Measurements from ENCODE around the gene CNTN6.

CNTN6 gene

DNA sequence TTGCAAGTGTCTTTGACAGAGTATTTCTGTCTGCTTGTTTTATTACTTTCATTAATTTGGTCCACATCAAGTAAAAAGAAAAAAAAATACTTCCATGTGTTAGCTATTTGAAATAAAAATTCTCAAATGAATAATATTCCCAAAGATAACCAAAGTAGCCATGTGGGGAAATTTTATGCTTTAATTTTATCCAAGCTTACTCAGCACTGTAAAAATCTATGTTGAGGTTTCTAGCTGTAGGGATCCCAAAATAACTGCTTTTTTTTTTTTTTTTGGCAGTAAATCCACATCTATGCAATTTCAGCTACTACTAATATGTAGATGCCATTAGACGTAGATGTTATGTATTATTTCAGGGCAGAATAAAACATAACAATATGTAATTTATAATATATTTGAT, 35.4 kb upstream of the CNTN6 start:
- Histone ChIP-seq H3K27me3 (ENCODE audit: control insufficient read depth in 3 of 3, insufficient read depth in 3 of 3, low read depth in 1 of 3, low read length in 3 of 3) (no peaks in the 10 kb centered on the region), H3K9ac (ENCODE audit: low read depth, low read length, poor library complexity) (no peak overlapping the region)

DNA sequence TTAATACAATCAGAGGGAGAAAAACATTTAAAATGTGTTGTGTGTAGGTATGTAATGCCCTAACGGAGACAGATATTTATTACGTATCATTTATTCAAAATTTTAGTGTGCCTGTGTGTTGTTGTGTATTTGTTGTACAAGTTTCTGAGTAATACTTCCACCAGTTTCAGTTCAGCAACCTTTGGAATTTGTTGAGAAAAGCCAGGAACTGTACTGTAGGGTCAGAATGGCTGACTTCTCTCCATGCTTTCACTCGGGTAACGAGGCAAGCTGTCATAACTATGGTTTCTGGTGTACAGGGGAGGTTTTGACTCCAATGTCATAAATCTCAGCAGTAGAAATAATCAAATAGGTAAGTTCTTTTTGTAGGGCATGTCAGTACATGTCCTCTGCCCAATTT, 23.8 kb upstream of the CNTN6 start:
- no peaks in the 10 kb centered on the region for H3K27me3 ChIP-seq (ENCODE audit: control insufficient read depth in 3 of 3, insufficient read depth in 3 of 3, low read depth in 1 of 3, low read length in 3 of 3)
- H3K4me3 ChIP-seq (ENCODE audit: low read length in 2 of 2): no peak overlapping the region
- no peak overlapping the region for H2AFZ ChIP-seq (ENCODE audit: low read length)
- no peak overlapping the region for H3K4ac ChIP-seq (ENCODE audit: low read length)
- H2BK12ac ChIP-seq (ENCODE audit: low read length): no peak overlapping the region
- no peaks in the 10 kb centered on the region for H3K79me1 ChIP-seq (ENCODE audit: low read depth, low read length)
- no peak overlapping the region for H2BK120ac ChIP-seq (ENCODE audit: low read depth, low read length)
- H3K4me2 ChIP-seq (ENCODE audit: insufficient read depth, low read length, poor library complexity, severe bottlenecking): no peak overlapping the region
- H3K23ac ChIP-seq (ENCODE audit: low read depth, low read length, poor library complexity): no peak overlapping the region
- no peak overlapping the region for H4K8ac ChIP-seq (ENCODE audit: low read depth, low read length)
- DNase-seq (ENCODE audit: low spot score): no peak
- no peak overlapping the region for H3K14ac ChIP-seq (ENCODE audit: low read length)
- no peaks in the 10 kb centered on the region for H3K9me3 ChIP-seq (replicated peaks in 1 of 2; ENCODE audit: control insufficient read depth in 2 of 2, insufficient read depth in 1 of 2, low read depth in 1 of 2, low read length in 2 of 2)
- no peak overlapping the region for H2AK5ac ChIP-seq (ENCODE audit: low read depth, low read length)
- no peaks in the 10 kb centered on the region for H3K4me1 ChIP-seq (ENCODE audit: control insufficient read depth in 2 of 2, insufficient read depth in 1 of 2, low read depth in 1 of 2, low read length in 2 of 2)
- no CpG with 5 or more reads among the region's 4 CpGs for WGBS, 2 donors (ENCODE audit: extremely low coverage in 2 of 2, insufficient read length in 2 of 2, insufficient replicate concordance in 1 of 2)
- H2BK15ac ChIP-seq (ENCODE audit: low read length): no peak overlapping the region
- no peak overlapping the region for H2BK5ac ChIP-seq (ENCODE audit: low read length)
- no peak overlapping the region for H3K18ac ChIP-seq (ENCODE audit: low read length)
- H3K9ac ChIP-seq (ENCODE audit: low read depth, low read length, poor library complexity): no peak overlapping the region
- H3K36me3 ChIP-seq (replicated peaks in 1 of 2; ENCODE audit: control insufficient read depth in 2 of 2, insufficient read depth in 2 of 2, low read length in 2 of 2): no peaks in the 10 kb centered on the region
- H4K91ac ChIP-seq (ENCODE audit: low read depth, low read length, poor library complexity): no peak overlapping the region
- H3K27ac ChIP-seq (replicated peaks; ENCODE audit: low read length): no peak overlapping the region

More for the DNA sequence above, 35.4 kb upstream of the CNTN6 start:
- H3K14ac ChIP-seq (ENCODE audit: low read length): no peak overlapping the region
- H4K91ac ChIP-seq (ENCODE audit: low read depth, low read length, poor library complexity): no peak overlapping the region
- H3K4ac ChIP-seq (ENCODE audit: low read length): no peak overlapping the region
- H3K4me2 ChIP-seq (ENCODE audit: insufficient read depth, low read length, poor library complexity, severe bottlenecking): no peak overlapping the region
- H3K9me3 ChIP-seq (replicated peaks in 1 of 2; ENCODE audit: control insufficient read depth in 2 of 2, insufficient read depth in 1 of 2, low read depth in 1 of 2, low read length in 2 of 2): no peaks in the 10 kb centered on the region
- no peaks in the 10 kb centered on the region for H3K36me3 ChIP-seq (replicated peaks in 1 of 2; ENCODE audit: control insufficient read depth in 2 of 2, insufficient read depth in 2 of 2, low read length in 2 of 2)
- H3K27ac ChIP-seq (replicated peaks; ENCODE audit: low read length): no peak overlapping the region
- H2AFZ ChIP-seq (ENCODE audit: low read length): no peak overlapping the region
- no peak overlapping the region for H2BK15ac ChIP-seq (ENCODE audit: low read length)
- H2AK5ac ChIP-seq (ENCODE audit: low read depth, low read length): no peak overlapping the region
- H3K23ac ChIP-seq (ENCODE audit: low read depth, low read length, poor library complexity): no peak overlapping the region
- H3K18ac ChIP-seq (ENCODE audit: low read length): no peak overlapping the region
- no peak overlapping the region for H4K8ac ChIP-seq (ENCODE audit: low read depth, low read length)
- H3K4me3 ChIP-seq (ENCODE audit: low read length in 2 of 2): no peak overlapping the region
- H2BK120ac ChIP-seq (ENCODE audit: low read depth, low read length): no peak overlapping the region
- no peak overlapping the region for H2BK5ac ChIP-seq (ENCODE audit: low read length)
- H3K79me1 ChIP-seq (ENCODE audit: low read depth, low read length): no peaks in the 10 kb centered on the region
- DNase-seq (ENCODE audit: low spot score): no peak
- WGBS, 2 donors (ENCODE audit: extremely low coverage in 2 of 2, insufficient read length in 2 of 2, insufficient replicate concordance in 1 of 2): no CpG with 5 or more reads among the region's 1 CpG
- H2BK12ac ChIP-seq (ENCODE audit: low read length): no peak overlapping the region
- no peaks in the 10 kb centered on the region for H3K4me1 ChIP-seq (ENCODE audit: control insufficient read depth in 2 of 2, insufficient read depth in 1 of 2, low read depth in 1 of 2, low read length in 2 of 2)

DNA sequence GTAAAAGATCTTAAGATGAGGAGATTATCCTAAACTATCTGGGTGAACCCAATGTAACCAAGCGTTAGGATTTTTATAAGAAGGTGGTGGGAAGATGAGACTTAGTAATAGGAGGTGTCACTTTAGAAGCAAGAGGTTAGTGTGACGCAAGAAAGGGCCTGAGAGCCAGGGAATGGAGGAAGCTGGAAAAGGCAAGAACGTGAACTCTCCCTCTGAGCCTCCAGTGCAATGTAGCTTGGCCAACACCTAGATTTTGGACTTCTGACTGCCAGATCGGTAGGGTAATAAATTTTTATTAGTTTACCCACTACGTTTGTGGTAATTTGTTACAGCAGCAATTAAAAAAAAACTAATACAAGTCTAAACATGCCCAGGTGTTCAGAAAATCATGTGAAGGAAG, 20.8 kb upstream of the CNTN6 start:
- Histone ChIP-seq H4K8ac (ENCODE audit: low read depth, low read length) (no peak overlapping the region), H3K14ac (ENCODE audit: low read length) (no peak overlapping the region), H2AFZ (ENCODE audit: low read length) (no peak overlapping the region), H3K4ac (ENCODE audit: low read length) (no peak overlapping the region), H3K23ac (ENCODE audit: low read depth, low read length, poor library complexity) (no peak overlapping the region), H3K36me3 (replicated peaks in 1 of 2; ENCODE audit: control insufficient read depth in 2 of 2, insufficient read depth in 2 of 2, low read length in 2 of 2) (no peaks in the 10 kb centered on the region), H2BK120ac (ENCODE audit: low read depth, low read length) (no peak overlapping the region), H3K9me3 (replicated peaks in 1 of 2; ENCODE audit: control insufficient read depth in 2 of 2, insufficient read depth in 1 of 2, low read depth in 1 of 2, low read length in 2 of 2) (no peaks in the 10 kb centered on the region), H2AK5ac (ENCODE audit: low read depth, low read length) (no peak overlapping the region), H3K4me2 (ENCODE audit: insufficient read depth, low read length, poor library complexity, severe bottlenecking) (no peak overlapping the region), H3K9ac (ENCODE audit: low read depth, low read length, poor library complexity) (no peak overlapping the region), H3K18ac (ENCODE audit: low read length) (no peak overlapping the region), H3K79me1 (ENCODE audit: low read depth, low read length) (no peaks in the 10 kb centered on the region), H3K4me1 (ENCODE audit: control insufficient read depth in 2 of 2, insufficient read depth in 1 of 2, low read depth in 1 of 2, low read length in 2 of 2) (no peaks in the 10 kb centered on the region), H3K4me3 (ENCODE audit: low read length in 2 of 2) (no peak overlapping the region), H2BK12ac (ENCODE audit: low read length) (no peak overlapping the region), H3K27ac (replicated peaks; ENCODE audit: low read length) (no peak overlapping the region), H4K91ac (ENCODE audit: low read depth, low read length, poor library complexity) (no peak overlapping the region), H2BK5ac (ENCODE audit: low read length) (no peak overlapping the region), H2BK15ac (ENCODE audit: low read length) (no peak overlapping the region), H3K27me3 (ENCODE audit: control insufficient read depth in 3 of 3, insufficient read depth in 3 of 3, low read depth in 1 of 3, low read length in 3 of 3) (no peaks in the 10 kb centered on the region)
- no peak for DNase-seq (ENCODE audit: low spot score)
- no CpG with 5 or more reads among the region's 5 CpGs for WGBS, 2 donors (ENCODE audit: extremely low coverage in 2 of 2, insufficient read length in 2 of 2, insufficient replicate concordance in 1 of 2)

DNA sequence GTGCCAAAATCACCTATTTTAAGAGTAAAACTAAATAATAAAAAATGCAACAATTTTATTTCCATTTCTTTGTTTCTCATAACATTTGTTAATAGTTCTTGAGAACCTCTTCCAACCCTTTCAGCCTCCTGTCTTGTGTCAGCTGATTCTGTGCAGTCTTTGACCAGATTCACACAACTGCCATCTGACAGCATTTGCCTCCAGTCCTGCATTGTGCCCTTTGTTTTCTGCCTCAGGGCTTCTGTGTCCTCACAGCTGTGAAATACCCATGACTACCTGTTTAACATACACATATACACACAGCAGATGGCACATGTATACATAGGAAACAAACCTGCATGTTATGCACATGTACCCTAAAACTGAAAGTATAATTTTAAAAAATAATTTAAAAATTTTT, 13.2 kb upstream of the CNTN6 start:
- Histone ChIP-seq H4K8ac (ENCODE audit: low read depth, low read length) (no peak overlapping the region), H3K4me1 (ENCODE audit: control insufficient read depth in 2 of 2, insufficient read depth in 1 of 2, low read depth in 1 of 2, low read length in 2 of 2) (no peaks in the 10 kb centered on the region), H2BK12ac (ENCODE audit: low read length) (no peak overlapping the region), H3K23ac (ENCODE audit: low read depth, low read length, poor library complexity) (no peak overlapping the region), H3K14ac (ENCODE audit: low read length) (no peak overlapping the region), H3K4me3 (ENCODE audit: low read length in 2 of 2) (no peak overlapping the region), H3K36me3 (replicated peaks in 1 of 2; ENCODE audit: control insufficient read depth in 2 of 2, insufficient read depth in 2 of 2, low read length in 2 of 2) (no peaks in the 10 kb centered on the region), H2AK5ac (ENCODE audit: low read depth, low read length) (no peak overlapping the region), H2BK5ac (ENCODE audit: low read length) (no peak overlapping the region), H3K4me2 (ENCODE audit: insufficient read depth, low read length, poor library complexity, severe bottlenecking) (no peak overlapping the region), H3K27ac (replicated peaks; ENCODE audit: low read length) (no peak overlapping the region), H3K4ac (ENCODE audit: low read length) (no peak overlapping the region), H3K79me1 (ENCODE audit: low read depth, low read length) (no peaks in the 10 kb centered on the region), H2BK120ac (ENCODE audit: low read depth, low read length) (no peak overlapping the region), H2AFZ (ENCODE audit: low read length) (no peak overlapping the region), H3K18ac (ENCODE audit: low read length) (no peak overlapping the region), H3K27me3 (ENCODE audit: control insufficient read depth in 3 of 3, insufficient read depth in 3 of 3, low read depth in 1 of 3, low read length in 3 of 3) (no peaks in the 10 kb centered on the region), H4K91ac (ENCODE audit: low read depth, low read length, poor library complexity) (no peak overlapping the region), H2BK15ac (ENCODE audit: low read length) (no peak overlapping the region), H3K9me3 (replicated peaks in 1 of 2; ENCODE audit: control insufficient read depth in 2 of 2, insufficient read depth in 1 of 2, low read depth in 1 of 2, low read length in 2 of 2) (no peaks in the 10 kb centered on the region), H3K9ac (ENCODE audit: low read depth, low read length, poor library complexity) (no peak overlapping the region)
- no peak for DNase-seq (ENCODE audit: low spot score)
